PC-3 (cell line): ENCODE results near the gene KIAA0513. TPM values are rescaled to one million over a fixed set of nuclear protein-coding genes. Genes with fewer than 3 reads are reported as not detected.

Experiments used
- ATAC-seq: fragments of 200-7000 bp; cut with Tn5 transposase; 2 replicates; pipeline ENCODE4 v1.9.1; 2020; ENCODE audit warnings: mild to moderate bottlenecking, moderate library complexity
- BruUV-seq: library from RNA; stranded (reverse); fragments of 400-500 nt; replicated peaks from 2 replicates; lab custom pipeline; 2021; lab: Mats Ljungman, UMichigan
- CTCF ChIA-PET: fragments of 300-600 bp; sonication (Branson Sonifier 250); formaldehyde crosslinking; loops from one replicate; lab custom pipeline; 2022; ENCODE audit warnings: antibody characterized with exemption; lab: Charles Lee
- POLR2A ChIA-PET: fragments of 300-600 bp; sonication (Branson Sonifier 250); formaldehyde crosslinking; loops from one replicate; lab custom pipeline; 2022; ENCODE audit warnings: antibody characterized with exemption; ENCODE audit not compliant: unreplicated experiment; lab: Charles Lee
- DNase-seq: peaks from one replicate; pipeline ENCODE4 v3.0.0-alpha.2; 2015
- H2AFZ ChIP-seq: fragments of 300-600 bp; sonication (generic); 2 replicates; pipeline ENCODE4 v1.6.0; 2016; ENCODE audit warnings: antibody characterized with exemption, low read length
- H3F3A ChIP-seq: fragments of 300-600 bp; sonication (generic); one replicate; pipeline ENCODE4 v1.6.0; 2017; ENCODE audit warnings: antibody characterized with exemption, low read length, control low read depth, mild to moderate bottlenecking; ENCODE audit not compliant: unreplicated experiment
- H3K27ac ChIP-seq: fragments of 300-600 bp; sonication (generic); 2 replicates; pipeline ENCODE4 v1.5.1; 2016; ENCODE audit warnings: mild to moderate bottlenecking, low read length
- H3K27me3 ChIP-seq: fragments of 300-600 bp; sonication (generic); 2 replicates; pipeline ENCODE4 v1.6.1; 2016; ENCODE audit warnings: low read length, mixed read lengths
- H3K36me3 ChIP-seq: fragments of 300-600 bp; sonication (generic); 2 replicates; pipeline ENCODE4 v1.6.1; 2016; ENCODE audit warnings: low read depth, mixed run types, low read length, mixed read lengths
- H3K4me1 ChIP-seq: fragments of 300-600 bp; sonication (generic); 2 replicates; pipeline ENCODE4 v1.5.1; 2016; ENCODE audit warnings: low read length; ENCODE audit not compliant: insufficient read depth
- H3K4me2 ChIP-seq: fragments of 300-600 bp; sonication (generic); 2 replicates; pipeline ENCODE4 v1.6.0; 2016; ENCODE audit warnings: low read length
- H3K4me3 ChIP-seq: fragments of 300-600 bp; sonication (generic); 2 replicates; pipeline ENCODE4 v1.5.1; 2016; ENCODE audit warnings: mild to moderate bottlenecking, low read length, mixed read lengths
- H3K79me2 ChIP-seq: fragments of 300-600 bp; sonication (generic); 2 replicates; pipeline ENCODE4 v1.6.1; 2017; ENCODE audit warnings: low read length, mixed read lengths
- H3K9ac ChIP-seq: fragments of 300-600 bp; sonication (generic); 2 replicates; pipeline ENCODE4 v1.6.0; 2016; ENCODE audit warnings: mild to moderate bottlenecking, low read length
- H3K9me2 ChIP-seq: fragments of 300-600 bp; sonication (generic); replicated peaks from 2 replicates; pipeline ENCODE4 v1.6.1; 2016; ENCODE audit warnings: mixed run types, low read length, mixed read lengths
- H3K9me3 ChIP-seq: fragments of 300-600 bp; sonication (generic); 2 replicates; pipeline ENCODE4 v1.6.1; 2016; ENCODE audit warnings: low read length, mixed read lengths
- H4K20me1 ChIP-seq: fragments of 300-600 bp; sonication (generic); 2 replicates; pipeline ENCODE4 v1.6.1; 2016; ENCODE audit warnings: low read length, mixed read lengths
- EZH2 ChIP-seq: fragments of 300-600 bp; sonication (generic); IDR thresholded peaks from one replicate; pipeline ENCODE4 v1.6.1; 2017; ENCODE audit warnings: antibody characterized with exemption, mild to moderate bottlenecking, low read length; ENCODE audit not compliant: unreplicated experiment
- EZH2phosphoT487 ChIP-seq: fragments of 300-600 bp; sonication (generic); IDR thresholded peaks from 2 replicates; pipeline ENCODE4 v1.6.1; 2018; ENCODE audit warnings: mild to moderate bottlenecking, antibody characterized with exemption, low read length, borderline replicate concordance
- intact Hi-C: fragments of 100-400 bp; cut with micrococcal nuclease; formaldehyde crosslinking; loops from 2 replicates; pipeline ENCODE4 v1.9.0; 2023
- total RNA-seq: library from RNA; depleted of rRNA; stranded (reverse); fragments of >200 nt; gene quantifications from 2 replicates; pipeline ENCODE4 v1.2.3, GENCODE V29; 2014
- TF ChIP-seq, protein P1 (sequence below): fragments of 300-600 bp; sonication (generic); conservative IDR thresholded peaks from 2 replicates; pipeline ENCODE4 v1.5.1; 2017; ENCODE audit warnings: antibody characterized with exemption, low read depth, mild to moderate bottlenecking, low read length

The KIAA0513 gene
- total RNA-seq, 1 experiment from 2014 or later = 7.8 TPM

DNA sequence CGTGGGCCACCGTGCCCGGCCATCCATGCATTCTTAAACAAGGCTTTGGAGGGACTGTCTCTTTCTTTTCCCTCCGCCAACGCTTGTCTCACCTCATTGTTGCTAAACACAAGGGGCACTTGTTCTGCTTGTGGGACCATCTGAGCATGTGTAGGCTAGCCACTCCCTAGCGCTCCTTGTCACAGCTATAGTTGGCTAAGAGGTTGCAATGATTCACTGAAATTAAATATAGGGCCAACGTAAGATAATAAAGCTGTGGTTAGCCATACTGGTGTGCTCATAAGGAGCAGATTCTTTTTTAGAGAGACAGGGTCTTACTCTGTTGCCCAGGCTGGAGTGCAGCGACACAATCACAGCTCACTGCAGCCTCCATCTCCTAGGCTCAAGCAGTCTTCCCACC lies 41.2 kb downstream of the KIAA0513 start:
- peak; percentile 88 for ATAC-seq
- CTCF ChIA-PET = no interaction called here
- intact Hi-C loops = no loop called here
- no peaks in the 10 kb centered on the region for H3K27me3 ChIP-seq
- H2AFZ ChIP-seq = no peak overlapping the region
- H3K4me1 ChIP-seq = no peaks in the 10 kb centered on the region
- no peak overlapping the region for H3K27ac ChIP-seq
- peak; percentile 42 for DNase-seq
- no peaks in the 10 kb centered on the region for H3K9me3 ChIP-seq
- no peak overlapping the region for H3K4me3 ChIP-seq
- H3K9ac ChIP-seq = no peak overlapping the region
- no peaks in the 10 kb centered on the region for H3K36me3 ChIP-seq
- no peaks in the 10 kb centered on the region for H3F3A ChIP-seq
- H3K4me2 ChIP-seq = no peak overlapping the region
- POLR2A ChIA-PET = no interaction called here
- H3K9me2 ChIP-seq = no peaks in the 10 kb centered on the region
- H4K20me1 ChIP-seq = no peaks in the 10 kb centered on the region
- TF ChIP-seq EZH2 = no peak
- no peak for TF ChIP-seq EZH2phosphoT487
- TF ChIP-seq, protein P1, sequence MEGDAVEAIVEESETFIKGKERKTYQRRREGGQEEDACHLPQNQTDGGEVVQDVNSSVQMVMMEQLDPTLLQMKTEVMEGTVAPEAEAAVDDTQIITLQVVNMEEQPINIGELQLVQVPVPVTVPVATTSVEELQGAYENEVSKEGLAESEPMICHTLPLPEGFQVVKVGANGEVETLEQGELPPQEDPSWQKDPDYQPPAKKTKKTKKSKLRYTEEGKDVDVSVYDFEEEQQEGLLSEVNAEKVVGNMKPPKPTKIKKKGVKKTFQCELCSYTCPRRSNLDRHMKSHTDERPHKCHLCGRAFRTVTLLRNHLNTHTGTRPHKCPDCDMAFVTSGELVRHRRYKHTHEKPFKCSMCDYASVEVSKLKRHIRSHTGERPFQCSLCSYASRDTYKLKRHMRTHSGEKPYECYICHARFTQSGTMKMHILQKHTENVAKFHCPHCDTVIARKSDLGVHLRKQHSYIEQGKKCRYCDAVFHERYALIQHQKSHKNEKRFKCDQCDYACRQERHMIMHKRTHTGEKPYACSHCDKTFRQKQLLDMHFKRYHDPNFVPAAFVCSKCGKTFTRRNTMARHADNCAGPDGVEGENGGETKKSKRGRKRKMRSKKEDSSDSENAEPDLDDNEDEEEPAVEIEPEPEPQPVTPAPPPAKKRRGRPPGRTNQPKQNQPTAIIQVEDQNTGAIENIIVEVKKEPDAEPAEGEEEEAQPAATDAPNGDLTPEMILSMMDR = no peak
- BruUV-seq = no TSS peak
- no peaks in the 10 kb centered on the region for H3K79me2 ChIP-seq

GRCh38 chr16:85069171-85069570 lies 41.6 kb downstream of the KIAA0513 start:
- H3K9ac ChIP-seq = no peak overlapping the region
- H3K27ac ChIP-seq = no peak overlapping the region
- no peak overlapping the region for H3K4me3 ChIP-seq
- no peak for ATAC-seq
- no TSS peak for BruUV-seq
- no peaks in the 10 kb centered on the region for H3K4me1 ChIP-seq
- no peaks in the 10 kb centered on the region for H3K27me3 ChIP-seq
- CTCF ChIA-PET = no interaction called here
- intact Hi-C loops = no loop called here
- TF ChIP-seq, protein P1 = no peak
- TF ChIP-seq EZH2phosphoT487 (no peak), EZH2 (no peak)
- H3F3A ChIP-seq = no peaks in the 10 kb centered on the region
- H3K36me3 ChIP-seq = no peaks in the 10 kb centered on the region
- H3K4me2 ChIP-seq = no peak overlapping the region
- no peaks in the 10 kb centered on the region for H4K20me1 ChIP-seq
- no peaks in the 10 kb centered on the region for H3K9me2 ChIP-seq
- no peaks in the 10 kb centered on the region for H3K9me3 ChIP-seq
- no peak overlapping the region for H2AFZ ChIP-seq
- DNase-seq = no peak
- POLR2A ChIA-PET = no interaction called here
- H3K79me2 ChIP-seq = no peaks in the 10 kb centered on the region

DNA sequence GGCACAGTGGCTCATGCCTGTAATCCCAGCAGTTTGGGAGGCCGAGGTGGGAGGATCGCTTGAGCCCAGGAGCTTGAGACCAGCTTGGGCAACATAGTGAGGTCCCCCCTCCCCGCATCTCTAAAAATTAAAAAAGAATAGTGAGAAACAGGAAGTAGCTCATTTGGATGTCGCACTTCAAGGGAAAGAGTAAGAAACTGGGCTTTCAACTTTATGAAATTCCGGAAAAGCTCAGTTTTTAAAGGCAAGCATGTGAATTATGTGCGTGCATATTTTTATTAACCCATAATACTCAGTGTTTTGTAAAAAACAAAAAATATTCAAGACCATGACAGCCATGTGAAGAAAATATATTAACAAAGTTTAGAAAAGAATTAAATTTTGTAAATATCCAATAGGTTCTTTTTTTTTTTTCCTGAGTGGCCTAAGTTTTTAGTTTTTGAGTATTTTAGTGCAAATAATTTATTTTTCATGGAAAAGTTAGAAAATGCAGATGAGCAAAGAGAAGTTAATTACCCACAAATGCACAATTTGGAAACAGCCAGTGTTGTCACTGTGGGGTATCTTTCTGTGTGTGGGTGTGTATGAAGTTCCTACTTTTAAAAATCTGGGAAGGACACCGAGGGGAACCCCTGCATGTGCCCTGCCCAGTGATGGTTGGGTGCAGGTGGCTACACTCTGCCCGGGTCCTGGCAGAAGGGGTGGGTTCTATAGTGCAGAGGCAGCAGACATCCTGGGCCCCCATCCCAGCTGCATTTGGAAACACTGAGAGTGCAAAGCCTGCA lies 44.7 kb downstream of the KIAA0513 start:
- POLR2A ChIA-PET = no interaction called here

More for the DNA sequence above, 44.7 kb downstream of the KIAA0513 start:
- Histone ChIP-seq H2AFZ (no peak overlapping the region), H3K4me1 (no peaks in the 10 kb centered on the region), H3K9me2 (no peaks in the 10 kb centered on the region), H3K9me3 (no peaks in the 10 kb centered on the region), H3K27me3 (no peaks in the 10 kb centered on the region), H3K79me2 (no peaks in the 10 kb centered on the region), H3F3A (no peaks in the 10 kb centered on the region), H3K4me3 (no peak overlapping the region), H3K9ac (no peak overlapping the region), H3K36me3 (no peaks in the 10 kb centered on the region), H3K4me2 (no peak overlapping the region), H3K27ac (no peak overlapping the region), H4K20me1 (no peaks in the 10 kb centered on the region)
- ATAC-seq (no peak), DNase-seq (no peak)
- TF ChIP-seq, protein P1 = no peak
- TF ChIP-seq EZH2 (no peak), EZH2phosphoT487 (no peak)
- no TSS peak for BruUV-seq
- intact Hi-C loops = no loop called here
- CTCF ChIA-PET = no interaction called here
